KOPT-K1 (cell line): ENCODE measurements around the gene ADH5.
A peak's percentile ranks its signal among the peaks of the same experiment; 100 is the strongest.
"Not testable (repeated sequence)": the region's sequence is repeated elsewhere in the genome, so short reads cannot be mapped to it uniquely, and the experiment has no call there.

Experiments used
- H3K27ac ChIP-seq: fragments of 200-600 bp; sonication (generic); 2 replicates; pipeline ENCODE4 v1.5.1; 2016; ENCODE audit warnings: antibody characterized with exemption, mild to moderate bottlenecking, low read depth, low read length; ENCODE audit not compliant: poor library complexity, severe bottlenecking
- H3K36me3 ChIP-seq: fragments of 200-600 bp; sonication (generic); 2 replicates; pipeline ENCODE4 v1.5.1; 2017; ENCODE audit warnings: antibody characterized with exemption, mild to moderate bottlenecking, low read length, moderate library complexity; ENCODE audit not compliant: insufficient read depth
- H3K9me3 ChIP-seq: fragments of 200-600 bp; sonication (generic); 2 replicates; pipeline ENCODE4 v1.5.1; 2017; ENCODE audit warnings: antibody characterized with exemption, low read length, mild to moderate bottlenecking; ENCODE audit not compliant: insufficient read depth, poor library complexity, severe bottlenecking

Gene ADH5

GRCh38 chr4:99099814-99100213 is 11.2 kb upstream of the ADH5 start:
- not testable (repeated sequence) for H3K9me3 ChIP-seq, H3K27ac ChIP-seq, H3K36me3 ChIP-seq

GRCh38 chr4:99099311-99099710 is 10.7 kb upstream of the ADH5 start:
- Histone ChIP-seq H3K9me3 (no peaks in the 10 kb centered on the region), H3K36me3 (no peaks in the 10 kb centered on the region), H3K27ac (no peak overlapping the region)

- H3K36me3 ChIP-seq, H3K27ac ChIP-seq, H3K9me3 ChIP-seq: not testable (repeated sequence)
Observed at GRCh38 chr4:99091841-99092240, 3.3 kb upstream of the ADH5 start.

GRCh38 chr4:99091216-99091575 is 2.6 kb upstream of the ADH5 start:
- Histone ChIP-seq H3K36me3 (no peaks in the 10 kb centered on the region), H3K27ac (no peak overlapping the region), H3K9me3 (no peaks in the 10 kb centered on the region)

GRCh38 chr4:99090481-99091215 is 2.1 kb upstream of the ADH5 start:
- Histone ChIP-seq H3K36me3 (peaks cover 2% of the 10 kb centered on the region; the same call in 1 of the 2 replicates), H3K9me3 (no peaks in the 10 kb centered on the region), H3K27ac (no peak overlapping the region)

- peak overlapping the region; percentile 85 for H3K27ac ChIP-seq
- no peaks in the 10 kb centered on the region for H3K9me3 ChIP-seq
Observed at GRCh38 chr4:99088023-99088449, 552 bp downstream of the ADH5 start.

GRCh38 chr4:99084595-99084994 is 4.0 kb downstream of the ADH5 start:
- Histone ChIP-seq H3K36me3 (peaks cover 63% of the 10 kb centered on the region), H3K9me3 (no peaks in the 10 kb centered on the region), H3K27ac (no peak overlapping the region)

More at GRCh38 chr4:99088023-99088449, 552 bp downstream of the ADH5 start:
- peaks cover 28% of the 10 kb centered on the region for H3K36me3 ChIP-seq

GRCh38 chr4:99082192-99082591 is 6.4 kb downstream of the ADH5 start:
- H3K27ac ChIP-seq = no peak overlapping the region
- H3K36me3 ChIP-seq = peaks cover 87% of the 10 kb centered on the region
- no peaks in the 10 kb centered on the region for H3K9me3 ChIP-seq

- not testable (repeated sequence) for H3K27ac ChIP-seq, H3K9me3 ChIP-seq
- H3K36me3 ChIP-seq = peaks cover 100% of the 10 kb centered on the region
Observed at GRCh38 chr4:99080869-99081268, 7.7 kb downstream of the ADH5 start.

GRCh38 chr4:99079625-99080295 is 8.8 kb downstream of the ADH5 start:
- Histone ChIP-seq H3K27ac (no peak overlapping the region), H3K36me3 (peaks cover 100% of the 10 kb centered on the region), H3K9me3 (no peaks in the 10 kb centered on the region)

GRCh38 chr4:99078931-99079624 is 9.5 kb downstream of the ADH5 start:
- Histone ChIP-seq H3K9me3 (no peaks in the 10 kb centered on the region), H3K36me3 (peaks cover 100% of the 10 kb centered on the region), H3K27ac (no peak overlapping the region)

GRCh38 chr4:99078336-99078735 is 10.3 kb downstream of the ADH5 start:
- Histone ChIP-seq H3K27ac (no peak overlapping the region), H3K36me3 (peaks cover 100% of the 10 kb centered on the region), H3K9me3 (no peaks in the 10 kb centered on the region)

- peaks cover 100% of the 10 kb centered on the region for H3K36me3 ChIP-seq
- no peaks in the 10 kb centered on the region for H3K9me3 ChIP-seq
- no peak overlapping the region for H3K27ac ChIP-seq
Observed at GRCh38 chr4:99077177-99077576, 11.4 kb downstream of the ADH5 start.

GRCh38 chr4:99076292-99076976 is 12.2 kb downstream of the ADH5 start:
- Histone ChIP-seq H3K36me3 (peaks cover 100% of the 10 kb centered on the region), H3K27ac (no peak overlapping the region), H3K9me3 (no peaks in the 10 kb centered on the region)

GRCh38 chr4:99074816-99075215 is 13.8 kb downstream of the ADH5 start:
- Histone ChIP-seq H3K27ac (no peak overlapping the region), H3K9me3 (no peaks in the 10 kb centered on the region), H3K36me3 (peaks cover 100% of the 10 kb centered on the region)
